ENCODE data around the gene LBH.

GRCh38 chr2:30287190-30287840, 56.0 kb downstream of the LBH start:
- TF ChIP-seq POLR2AphosphoS5 (IDR thresholded peaks at IDR 0.05) = no peak
- TF ChIP-seq EP300 (IDR thresholded peaks at IDR 0.05) = no peak

Data from gastroesophageal sphincter (tissue), 2 donors.